ENCODE measurements around the gene HOXB6. TPM values are rescaled to one million over a fixed set of nuclear protein-coding genes. Genes with fewer than 3 reads are reported as not detected.

The HOXB6 gene
- polyA plus RNA-seq, 1 experiment: not detected

DNA sequence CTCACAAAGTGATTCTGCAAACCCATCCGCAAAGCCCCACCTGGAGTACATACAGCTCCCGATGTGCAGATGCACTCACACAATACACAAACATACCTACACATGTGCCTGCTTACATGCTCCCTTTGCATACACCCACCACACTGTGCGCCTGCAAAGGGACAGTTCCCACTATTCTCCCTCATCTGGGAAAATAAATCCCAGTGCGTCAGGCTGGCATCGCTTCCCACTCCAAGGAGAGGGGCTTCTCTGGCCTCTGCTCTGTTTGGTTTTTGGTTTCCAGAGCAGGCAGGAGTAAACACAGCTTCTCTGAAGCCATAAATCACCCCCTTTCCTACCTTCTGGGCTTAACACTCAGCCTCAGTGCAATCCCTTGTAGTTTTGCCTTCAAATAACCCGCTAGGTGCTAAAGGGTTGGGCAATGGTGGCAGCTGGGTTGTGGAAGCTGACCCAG lies 41.4 kb downstream of the HOXB6 start:
- POLR2A ChIA-PET: no interaction called here
- no peak overlapping the region for H3K4me3 ChIP-seq (ENCODE audit: low read depth, low read length)
- CTCF ChIA-PET: interaction anchor here (1.5 kb wide), 1 partner anchor 71 kb away, joined by 4 read pairs; no protein-coding TSS in a partner anchor
- no peaks in the 10 kb centered on the region for H3K36me3 ChIP-seq (ENCODE audit: control insufficient read depth, insufficient read depth, low read length)
- no peak for DNase-seq (ENCODE audit: low read depth)
- TF ChIP-seq, protein P1, sequence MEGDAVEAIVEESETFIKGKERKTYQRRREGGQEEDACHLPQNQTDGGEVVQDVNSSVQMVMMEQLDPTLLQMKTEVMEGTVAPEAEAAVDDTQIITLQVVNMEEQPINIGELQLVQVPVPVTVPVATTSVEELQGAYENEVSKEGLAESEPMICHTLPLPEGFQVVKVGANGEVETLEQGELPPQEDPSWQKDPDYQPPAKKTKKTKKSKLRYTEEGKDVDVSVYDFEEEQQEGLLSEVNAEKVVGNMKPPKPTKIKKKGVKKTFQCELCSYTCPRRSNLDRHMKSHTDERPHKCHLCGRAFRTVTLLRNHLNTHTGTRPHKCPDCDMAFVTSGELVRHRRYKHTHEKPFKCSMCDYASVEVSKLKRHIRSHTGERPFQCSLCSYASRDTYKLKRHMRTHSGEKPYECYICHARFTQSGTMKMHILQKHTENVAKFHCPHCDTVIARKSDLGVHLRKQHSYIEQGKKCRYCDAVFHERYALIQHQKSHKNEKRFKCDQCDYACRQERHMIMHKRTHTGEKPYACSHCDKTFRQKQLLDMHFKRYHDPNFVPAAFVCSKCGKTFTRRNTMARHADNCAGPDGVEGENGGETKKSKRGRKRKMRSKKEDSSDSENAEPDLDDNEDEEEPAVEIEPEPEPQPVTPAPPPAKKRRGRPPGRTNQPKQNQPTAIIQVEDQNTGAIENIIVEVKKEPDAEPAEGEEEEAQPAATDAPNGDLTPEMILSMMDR (IDR thresholded peaks at IDR 0.05; ENCODE audit: insufficient read depth, low read depth, low read length): no peak
- H3K27me3 ChIP-seq (ENCODE audit: control insufficient read depth, insufficient read depth, low read length): peaks cover 59% of the 10 kb centered on the region

DNA sequence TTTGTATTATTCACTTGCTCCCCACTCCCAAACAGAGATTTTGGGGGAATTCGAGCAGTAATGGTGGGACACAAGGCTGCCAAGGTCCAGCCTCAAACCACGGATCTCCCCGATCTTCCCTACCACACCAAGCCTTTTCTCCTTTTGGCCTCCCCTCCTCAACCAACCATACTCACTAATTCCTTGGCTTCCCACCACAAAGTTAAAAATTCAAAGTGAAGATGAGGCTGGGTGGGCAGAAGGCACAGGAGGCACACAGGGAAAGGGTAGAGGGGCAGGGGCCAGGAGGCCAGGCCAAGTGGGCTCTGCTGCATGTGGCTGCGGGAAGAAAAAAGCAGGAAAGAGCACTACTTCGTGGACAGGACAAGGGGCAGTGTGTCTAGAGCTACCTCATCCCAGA lies 41.9 kb downstream of the HOXB6 start:
- Histone ChIP-seq H3K27me3 (ENCODE audit: control insufficient read depth, insufficient read depth, low read length) (peaks cover 61% of the 10 kb centered on the region), H3K4me3 (ENCODE audit: low read depth, low read length) (no peak overlapping the region), H3K36me3 (ENCODE audit: control insufficient read depth, insufficient read depth, low read length) (no peaks in the 10 kb centered on the region)
- TF ChIP-seq, protein P1 (IDR thresholded peaks at IDR 0.05; ENCODE audit: insufficient read depth, low read depth, low read length): no peak
- POLR2A ChIA-PET: no interaction called here
- DNase-seq (ENCODE audit: low read depth): no peak
- CTCF ChIA-PET: interaction anchor here (0.9 kb wide), 1 partner anchor 15 kb away, joined by 3 read pairs; no protein-coding TSS in a partner anchor

DNA sequence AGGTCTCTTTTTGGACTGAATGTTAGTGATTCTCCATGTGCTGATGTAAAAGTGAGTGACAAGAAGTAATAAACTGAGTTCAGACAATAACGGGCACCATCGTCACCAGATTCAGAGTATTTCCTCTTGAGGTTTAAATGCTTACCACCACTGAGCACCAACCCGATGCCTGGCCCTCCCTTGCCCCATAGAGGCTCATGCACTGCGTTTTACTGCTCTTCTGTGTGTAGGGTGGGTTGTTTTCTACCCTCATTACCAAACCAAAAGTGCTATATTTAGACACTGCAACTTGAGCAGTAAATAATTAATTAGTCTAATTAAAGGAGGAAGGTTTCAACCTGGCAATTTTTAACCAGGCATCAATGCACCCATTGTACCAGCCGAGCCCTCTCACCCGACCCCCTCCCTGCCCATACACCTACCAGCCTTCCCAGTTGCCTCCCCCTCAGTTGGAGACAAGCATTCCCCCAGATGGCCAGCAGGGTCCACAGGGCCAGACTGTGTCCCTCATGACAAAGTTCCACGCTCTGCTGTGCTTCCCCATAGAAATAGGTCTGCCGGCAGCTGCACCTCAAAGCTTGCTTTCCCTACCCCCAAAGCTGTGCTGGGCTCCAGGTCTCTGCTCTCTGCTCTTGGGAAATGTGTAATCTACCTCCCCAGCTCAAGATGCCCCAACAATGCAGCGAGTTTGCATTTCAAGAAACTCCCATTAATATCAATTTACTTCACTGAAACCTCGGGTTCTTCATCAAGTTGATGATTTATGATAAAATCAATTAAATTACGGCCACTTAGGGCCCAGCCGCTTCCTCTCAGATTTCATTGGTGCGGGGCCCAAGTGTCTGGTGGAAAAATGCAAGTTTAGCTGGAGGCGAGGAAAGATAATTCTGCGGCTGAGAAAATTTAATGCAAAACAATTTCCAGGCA lies 42.6 kb downstream of the HOXB6 start:
- CTCF ChIA-PET: interaction anchor here (0.9 to 1.2 kb wide), 3 partner anchors 15 to 106 kb away, joined by 3 to 5 read pairs (median 3); no protein-coding TSS in a partner anchor
- no peak for DNase-seq (ENCODE audit: low read depth)
- Histone ChIP-seq H3K4me3 (ENCODE audit: low read depth, low read length) (no peak overlapping the region), H3K27me3 (ENCODE audit: control insufficient read depth, insufficient read depth, low read length) (peaks cover 59% of the 10 kb centered on the region), H3K36me3 (ENCODE audit: control insufficient read depth, insufficient read depth, low read length) (no peaks in the 10 kb centered on the region)
- TF ChIP-seq, protein P1 (IDR thresholded peaks at IDR 0.05; ENCODE audit: insufficient read depth, low read depth, low read length): no peak
- POLR2A ChIA-PET: no interaction called here

DNA sequence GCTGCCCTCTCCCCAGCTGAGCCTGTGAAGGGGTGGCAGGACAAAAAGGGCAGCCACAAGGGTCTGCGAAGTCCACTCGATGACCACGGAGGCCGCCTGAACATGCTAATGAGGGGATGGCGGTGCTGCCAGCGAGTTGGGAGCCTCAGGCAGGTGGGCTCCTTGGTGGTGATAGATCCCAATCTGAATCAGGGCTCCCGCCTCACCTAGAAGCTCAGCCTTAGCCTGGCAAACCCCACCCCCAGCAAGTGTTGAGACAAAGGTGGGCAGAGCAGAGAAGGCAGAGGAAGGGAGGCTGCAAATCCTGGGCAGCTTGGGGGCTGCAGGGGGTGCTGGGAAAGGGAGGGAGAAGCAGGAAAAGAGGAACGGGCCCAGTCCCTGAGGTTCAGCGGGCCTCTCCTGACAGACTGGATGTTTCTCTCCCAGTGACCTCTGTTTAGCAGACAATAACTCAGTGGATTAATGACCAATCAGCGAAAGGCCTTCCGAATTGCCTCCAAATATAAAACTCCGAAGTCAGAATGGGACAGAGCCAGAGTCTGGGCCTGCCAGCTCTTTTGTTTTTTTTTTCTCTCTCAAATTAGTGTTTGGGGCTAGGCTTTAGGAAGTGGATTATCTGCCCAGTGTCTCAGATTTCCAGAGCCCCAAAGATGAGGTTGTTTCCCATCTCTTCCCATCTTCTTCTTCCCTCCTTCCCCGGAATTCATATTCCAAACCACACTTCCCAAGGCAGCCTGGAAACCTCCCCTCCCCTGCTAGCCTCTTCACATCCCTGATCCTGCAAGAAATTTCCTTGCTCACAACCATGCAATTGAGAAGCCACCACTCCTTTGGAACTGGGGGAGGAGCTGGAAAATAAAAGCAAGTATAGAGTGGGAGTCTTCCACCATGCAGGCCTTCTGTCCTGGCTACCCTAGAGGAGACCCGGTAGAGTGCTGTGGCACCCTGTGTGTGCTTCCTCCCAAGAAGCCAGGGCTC lies 44.7 kb downstream of the HOXB6 start:
- DNase-seq (ENCODE audit: low read depth): no peak
- peaks cover 52% of the 10 kb centered on the region for H3K27me3 ChIP-seq (ENCODE audit: control insufficient read depth, insufficient read depth, low read length)
- POLR2A ChIA-PET: no interaction called here
- no peaks in the 10 kb centered on the region for H3K36me3 ChIP-seq (ENCODE audit: control insufficient read depth, insufficient read depth, low read length)
- TF ChIP-seq, protein P1 (IDR thresholded peaks at IDR 0.05; ENCODE audit: insufficient read depth, low read depth, low read length): no peak
- CTCF ChIA-PET: interaction anchor here (0.7 kb wide), 1 partner anchor 13 kb away, joined by 3 read pairs; no protein-coding TSS in a partner anchor
- H3K4me3 ChIP-seq (ENCODE audit: low read depth, low read length): no peak overlapping the region

Data from BJ (cell line).